H1 (cell line): ENCODE measurements around the gene DLL4. TPM values are rescaled to one million over a fixed set of nuclear protein-coding genes. Genes with fewer than 3 reads are reported as not detected.

Source experiments
- CTCF ChIA-PET: fragments of 300-600 bp; sonication (Branson Sonifier 250); formaldehyde crosslinking; loops from one replicate; lab custom pipeline; 2021; ENCODE audit not compliant: partially characterized antibody; lab: Charles Lee
- POLR2A ChIA-PET: fragments of 300-600 bp; sonication (Branson Sonifier 250); formaldehyde crosslinking; loops from one replicate; lab custom pipeline; 2021; ENCODE audit warnings: inconsistent platforms; ENCODE audit not compliant: partially characterized antibody; lab: Charles Lee
- DNase-seq, 2 experiments: peaks; one replicate each; pipeline versions ENCODE4 v3.0.0 to v3.0.0-alpha.2; 2010 to 2022; ENCODE audit warnings: low spot score in 2 of 2, low read depth in 1 of 2, mixed read lengths in 1 of 2
- FAIRE-seq: peaks from 2 replicates; lab custom pipeline; 2011; peaks lifted over from hg19 to GRCh38; lab: Jason Lieb, UNC
- H2AFZ ChIP-seq: 2 replicates; pipeline ENCODE4 v1.8.1; 2012; ENCODE audit warnings: low read length, inconsistent platforms
- H2AK5ac ChIP-seq: 2 replicates; pipeline ENCODE4 v1.6.1; 2013; ENCODE audit warnings: low read depth, low read length
- H2BK120ac ChIP-seq: replicated peaks from 2 replicates; pipeline ENCODE3; 2013; ENCODE audit warnings: low read depth, low read length, inconsistent platforms
- H2BK12ac ChIP-seq: 2 replicates; pipeline ENCODE4 v1.6.1; 2013; ENCODE audit warnings: low read depth, low read length
- H2BK15ac ChIP-seq: 2 replicates; pipeline ENCODE4 v1.6.1; 2013; ENCODE audit warnings: low read length
- H2BK20ac ChIP-seq: 2 replicates; pipeline ENCODE4 v1.6.1; 2013; ENCODE audit warnings: low read length
- H2BK5ac ChIP-seq: 2 replicates; pipeline ENCODE4 v1.6.1; 2013; ENCODE audit warnings: low read depth, low read length
- H3K14ac ChIP-seq: 2 replicates; pipeline ENCODE4 v1.6.1; 2013; ENCODE audit warnings: inconsistent platforms; ENCODE audit not compliant: insufficient read length
- H3K18ac ChIP-seq: 2 replicates; pipeline ENCODE4 v1.6.1; 2013; ENCODE audit warnings: low read length; ENCODE audit errors: extremely low read depth
- H3K23ac ChIP-seq: 2 replicates; pipeline ENCODE4 v1.6.1; 2013; ENCODE audit warnings: inconsistent platforms; ENCODE audit not compliant: insufficient read length
- H3K23me2 ChIP-seq: 2 replicates; pipeline ENCODE4 v1.6.1; 2013; ENCODE audit warnings: low read depth, low read length
- H3K27ac ChIP-seq: 2 replicates; pipeline ENCODE4 v1.6.1; 2011; ENCODE audit warnings: low read depth, low read length, inconsistent platforms
- H3K27me3 ChIP-seq, 4 experiments: replicated peaks in 1 of 4; 1 replicate in 1 of 4; 2 replicates in 3 of 4; pipeline versions ENCODE4 v1.6.1 to v1.8.1; 2011 to 2013; ENCODE audit warnings: low read length in 3 of 4, mild to moderate bottlenecking in 3 of 4, inconsistent platforms in 2 of 4, mixed read lengths in 2 of 4, moderate library complexity in 1 of 4; ENCODE audit not compliant: control insufficient read depth in 3 of 4, insufficient read depth in 3 of 4; ENCODE audit errors: extremely low read depth in 1 of 4
- H3K36me3 ChIP-seq, 4 experiments: 2 replicates each; pipeline versions ENCODE4 v1.6.1 to v1.8.1; 2011 to 2013; ENCODE audit warnings: mild to moderate bottlenecking in 4 of 4, low read length in 3 of 4, moderate library complexity in 2 of 4, control low read depth in 1 of 4, inconsistent platforms in 1 of 4; ENCODE audit not compliant: insufficient read depth in 4 of 4, control insufficient read depth in 2 of 4
- H3K4ac ChIP-seq: replicated peaks from 2 replicates; pipeline ENCODE3; 2013; ENCODE audit warnings: low read length, low read depth, mixed read lengths, inconsistent platforms; ENCODE audit not compliant: insufficient read length
- H3K4me1 ChIP-seq, 4 experiments: replicated peaks in 1 of 4; 1 replicate in 1 of 4; 2 replicates in 3 of 4; pipeline versions ENCODE4 v1.6.1 to v1.8.1; 2011 to 2013; ENCODE audit warnings: low read length in 3 of 4, inconsistent platforms in 2 of 4, mixed read lengths in 1 of 4; ENCODE audit not compliant: insufficient read depth in 4 of 4, control insufficient read depth in 3 of 4
- H3K4me2 ChIP-seq, 2 experiments: 2 replicates each; pipeline versions ENCODE4 v1.6.1 to v1.8.1; 2011 to 2013; ENCODE audit warnings: low read depth in 2 of 2, low read length in 2 of 2, control low read depth in 1 of 2, inconsistent platforms in 1 of 2, mild to moderate bottlenecking in 1 of 2; ENCODE audit not compliant: insufficient read depth in 1 of 2
- H3K4me3 ChIP-seq, 4 experiments: fragments of 200-600, 300-600 bp in 1 of 4; sonication (generic), shearing (Covaris generic), sonication (Bioruptor Twin) in 1 of 4; 2 replicates each; pipeline versions ENCODE4 v1.5.1 to v1.8.1; 2011 to 2016; ENCODE audit warnings: low read length in 4 of 4, low read depth in 3 of 4, control low read depth in 2 of 4, inconsistent platforms in 2 of 4, mild to moderate bottlenecking in 2 of 4, mixed read lengths in 1 of 4, moderate library complexity in 1 of 4; ENCODE audit not compliant: insufficient read depth in 2 of 4; ENCODE audit errors: extremely low read depth in 1 of 4
- H3K56ac ChIP-seq: replicated peaks from 2 replicates; pipeline ENCODE3; 2013; ENCODE audit warnings: low read depth, mild to moderate bottlenecking, mixed read lengths, low read length, inconsistent platforms; ENCODE audit not compliant: insufficient read length
- H3K79me1 ChIP-seq: 2 replicates; pipeline ENCODE4 v1.6.1; 2013; ENCODE audit warnings: low read depth, low read length, control low read depth
- H3K79me2 ChIP-seq, 2 experiments: 2 replicates each; pipeline versions ENCODE4 v1.6.1 to v1.8.1; 2012 to 2013; ENCODE audit warnings: low read length in 2 of 2, mild to moderate bottlenecking in 2 of 2, inconsistent platforms in 1 of 2; ENCODE audit not compliant: insufficient read depth in 2 of 2, control insufficient read depth in 1 of 2
- H3K9ac ChIP-seq, 4 experiments: replicated peaks in 1 of 4; 1 replicate in 1 of 4; 2 replicates in 3 of 4; pipeline versions ENCODE4 v1.6.1 to v1.8.1; 2011 to 2013; ENCODE audit warnings: low read depth in 3 of 4, low read length in 3 of 4, control low read depth in 2 of 4, mild to moderate bottlenecking in 2 of 4, moderate library complexity in 2 of 4, inconsistent platforms in 1 of 4; ENCODE audit errors: extremely low read depth in 1 of 4
- H3K9me3 ChIP-seq, 2 experiments: 2 replicates each; pipeline versions ENCODE4 v1.6.1 to v1.8.1; 2012 to 2013; ENCODE audit warnings: mild to moderate bottlenecking in 2 of 2, moderate library complexity in 2 of 2, control low read depth in 1 of 2, inconsistent platforms in 1 of 2, low read depth in 1 of 2, low read length in 1 of 2, mixed read lengths in 1 of 2; ENCODE audit not compliant: insufficient read depth in 2 of 2
- H4K20me1 ChIP-seq, 2 experiments: replicated peaks in 1 of 2; 2 replicates each; pipeline versions ENCODE3 to v1.8.1; 2011 to 2013; ENCODE audit warnings: inconsistent platforms in 2 of 2, low read length in 2 of 2, mild to moderate bottlenecking in 1 of 2; ENCODE audit not compliant: insufficient read depth in 2 of 2, control insufficient read depth in 1 of 2
- H4K5ac ChIP-seq: 2 replicates; pipeline ENCODE4 v1.6.1; 2013; ENCODE audit warnings: low read length, low read depth, mixed read lengths, inconsistent platforms; ENCODE audit not compliant: insufficient read length
- H4K8ac ChIP-seq: 2 replicates; pipeline ENCODE4 v1.8.0; 2013; ENCODE audit warnings: mild to moderate bottlenecking, moderate library complexity, low read length, inconsistent platforms; ENCODE audit not compliant: insufficient read depth; ENCODE audit errors: extremely low read depth
- H4K91ac ChIP-seq: replicated peaks from 2 replicates; pipeline ENCODE3; 2013; ENCODE audit warnings: low read length, mixed read lengths, inconsistent platforms; ENCODE audit not compliant: insufficient read length
- BACH1 ChIP-seq: IDR thresholded peaks from 2 replicates; pipeline ENCODE4 v1.6.1; 2012; ENCODE audit warnings: low read length, improper control_type of control experiment
- CEBPB ChIP-seq: IDR thresholded peaks from 2 replicates; pipeline ENCODE4 v1.6.1; 2012; ENCODE audit warnings: low read depth, low read length
- PHF8 ChIP-seq: fragments of 200-600 bp; sonication (generic); conservative IDR thresholded peaks from 2 replicates; pipeline ENCODE4 v1.7.1; 2012; ENCODE audit warnings: low read depth, mild to moderate bottlenecking, inconsistent platforms, low read length, moderate library complexity
- POLR2AphosphoS5 ChIP-seq: IDR thresholded peaks from 2 replicates; pipeline ENCODE4 v1.6.1; 2011; ENCODE audit warnings: low read depth, low read length
- RAD21 ChIP-seq, 2 experiments: IDR thresholded peaks in 1 of 2; conservative IDR thresholded peaks in 1 of 2; 2 replicates each; pipeline ENCODE4 v1.6.1; 2011; ENCODE audit warnings: low read depth in 2 of 2, low read length in 2 of 2, improper control_type of control experiment in 1 of 2, inconsistent platforms in 1 of 2, mild to moderate bottlenecking in 1 of 2, moderate library complexity in 1 of 2
- SAP30 ChIP-seq: fragments of 300-600 bp; sonication (generic); IDR thresholded peaks from 2 replicates; pipeline ENCODE4 v1.7.1; 2012; ENCODE audit warnings: low read length, moderate library complexity, mild to moderate bottlenecking, inconsistent platforms; ENCODE audit not compliant: insufficient read depth, insufficient replicate concordance
- SIN3A ChIP-seq, 2 experiments: IDR thresholded peaks in 1 of 2; conservative IDR thresholded peaks in 1 of 2; 2 replicates each; pipeline ENCODE4 v1.6.1; 2011 to 2012; ENCODE audit warnings: low read length in 2 of 2, improper control_type of control experiment in 1 of 2, low read depth in 1 of 2, mild to moderate bottlenecking in 1 of 2
- SP4 ChIP-seq: IDR thresholded peaks from 2 replicates; pipeline ENCODE4 v1.6.1; 2012; ENCODE audit warnings: low read length, inconsistent platforms
- TAF1 ChIP-seq: IDR thresholded peaks from 2 replicates; pipeline ENCODE4 v1.6.1; 2011; ENCODE audit warnings: mild to moderate bottlenecking, low read depth, low read length
- TCF12 ChIP-seq: IDR thresholded peaks from 2 replicates; pipeline ENCODE4 v1.6.1; 2011; ENCODE audit warnings: low read depth, mild to moderate bottlenecking, low read length
- TEAD4 ChIP-seq: IDR thresholded peaks from 2 replicates; pipeline ENCODE4 v1.6.1; 2012; ENCODE audit warnings: low read depth, low read length, inconsistent platforms, mixed read lengths
- WGBS, 2 experiments: shearing (Covaris generic) in 1 of 2; methylation state at CpG; one replicate each; pipeline versions ENCODE4 v1.1.6 to v1.1.7; 2013 to 2015; ENCODE audit warnings: low lambda C conversion rate in 2 of 2, mixed read lengths in 2 of 2, inconsistent platforms in 1 of 2, low coverage in 1 of 2, missing lambda C conversion rate in 1 of 2; ENCODE audit not compliant: insufficient replicate concordance in 2 of 2, insufficient coverage in 1 of 2, insufficient read length in 1 of 2; ENCODE audit errors: extremely low coverage in 1 of 2, missing lambda C conversion rate in 1 of 2; 5-methylcytosine and 5-hydroxymethylcytosine counted together
- polyA plus RNA-seq, 7 experiments: library from polyadenylated mRNA; depleted of rRNA in 3 of 7; stranded (reverse) in 5 of 7; unstranded in 2 of 7; fragments of >200 nt in 5 of 7; fragments of 200-250 nt in 2 of 7; gene quantifications; 1 replicate in 5 of 7; 2 replicates in 1 of 7; 4 replicates in 1 of 7; pipeline versions ENCODE4 v1.2.1 to v1.2.3, GENCODE V29; 2011 to 2013; ENCODE audit warnings: missing spikeins in 2 of 7, mixed read lengths in 2 of 7
- total RNA-seq: library from RNA; stranded (reverse); fragmentation: NEBNext Ultra II Directional; extraction: Animal tissue kit (Norgen Biotek cat#: 25700); gene quantifications from 2 replicates; pipeline ENCODE4 v1.2.1, GENCODE V29; 2021

DLL4 gene
- total and polyA plus RNA-seq, 2 of the 8 experiments (the other 6 are each of a cell fraction or from before 2014, with no cell fraction given): 0.23 to 0.60 TPM

DNA sequence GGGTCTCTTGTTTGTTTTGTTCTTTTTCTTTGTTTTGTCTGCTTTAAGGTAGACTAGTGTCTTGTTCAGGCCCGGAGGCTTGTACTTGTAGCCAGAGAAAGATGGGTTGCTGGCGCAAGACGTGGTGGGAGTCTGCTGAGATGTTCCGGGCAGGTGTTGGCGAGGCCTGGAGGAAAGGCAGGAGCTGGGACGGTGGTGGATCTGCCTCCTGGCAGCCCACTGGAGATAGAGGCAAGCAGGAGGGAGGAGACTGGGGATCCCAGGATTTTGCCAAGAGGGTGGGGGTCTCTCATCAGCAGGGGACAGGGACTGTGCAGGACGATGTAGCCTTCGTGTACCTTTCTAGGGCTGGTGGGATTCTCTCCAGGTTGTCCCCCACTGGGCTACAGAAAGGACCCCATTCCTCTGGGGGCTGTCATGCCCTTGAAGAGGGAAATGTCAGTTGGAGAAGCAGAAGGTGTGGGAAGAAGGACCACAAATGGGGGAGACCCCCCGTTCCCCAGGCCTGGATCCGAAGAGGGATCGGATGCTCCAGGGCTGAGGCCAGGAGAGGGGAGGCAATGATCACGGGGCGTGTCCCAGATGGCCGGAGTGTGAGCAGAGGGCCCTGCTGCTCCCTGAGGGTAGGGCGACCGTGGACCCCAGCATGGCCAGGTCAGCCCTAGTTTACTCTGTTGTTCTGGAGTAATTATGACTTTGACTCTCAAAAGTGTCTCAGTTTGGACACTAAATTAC lies 31.2 kb downstream of the DLL4 start:
- Histone ChIP-seq H3K14ac (no peak overlapping the region), H3K18ac (no peak overlapping the region), H3K23ac (no peak overlapping the region), H3K56ac (no peak overlapping the region), H3K79me1 (no peaks in the 10 kb centered on the region; the same call in 1 of the 2 replicates), H2AFZ (no peak overlapping the region), H4K8ac (no peak overlapping the region; the same call in 1 of the 2 replicates), H4K5ac (no peak overlapping the region), H3K27me3 (no peaks in the 10 kb centered on the region), H2AK5ac (no peak overlapping the region), H2BK20ac (no peak overlapping the region), H3K27ac (no peak overlapping the region), H2BK12ac (peak overlapping the region; percentile 71; the same call in 1 of the 2 replicates), H4K20me1 (peaks cover 0 to 9% of the 10 kb centered on the region in 2 experiments), H2BK120ac (no peak overlapping the region), H3K4me3 (no peak overlapping the region), H2BK5ac (peak overlapping the region; percentile 32; the same call in 1 of the 2 replicates), H3K79me2 (peaks cover 0 to 14% of the 10 kb centered on the region in 2 experiments; a peak in 1 of 4 replicates), H3K4me2 (0 out of 4 replicates have a peak overlapping the region, but pooled peaks of 1 of the 2 experiments have one; percentile 8), H3K4ac (no peak overlapping the region), H3K9ac (no peak overlapping the region), H3K36me3 (peaks cover 5 to 20% (median 8%) of the 10 kb centered on the region in 4 experiments), H3K9me3 (no peaks in the 10 kb centered on the region), H3K4me1 (peaks cover 0 to under 1% (median under 1%) of the 10 kb centered on the region in 4 experiments; a peak in 5 of 7 replicates), H3K23me2 (no peaks in the 10 kb centered on the region), H4K91ac (no peak overlapping the region), H2BK15ac (peak overlapping the region; percentile 63; the same call in 1 of the 2 replicates)
- POLR2A ChIA-PET: interaction anchor here (1.1 to 28.7 kb wide), 7 partner anchors 8 to 92 kb away, joined by 3 to 1505 read pairs (median 27); partner anchors contain the start of genes CHAC1 and DLL4
- FAIRE-seq (no peak), DNase-seq (no peak)
- WGBS, 2 experiments: 91% methylated on average over 16 of the region's 16 CpGs; no CpG with 5 or more reads in 1 of the 2 experiments
- CTCF ChIA-PET: interaction anchor here (1.0 to 5.7 kb wide), 5 partner anchors 18 to 113 kb away, joined by 3 to 52 read pairs (median 4); no protein-coding TSS in a partner anchor
- no peak for TF ChIP-seq TCF12
- no peak for TF ChIP-seq SIN3A (conservative IDR thresholded peaks at IDR 0.05 in 1 of 2, IDR thresholded peaks at IDR 0.05 in 1 of 2; ENCODE audit: low read depth in 1 of 2, low read length in 2 of 2)
- TF ChIP-seq CEBPB: no peak
- TF ChIP-seq SP4: no peak
- no peak for TF ChIP-seq TEAD4
- no peak for TF ChIP-seq POLR2AphosphoS5
- no peak for TF ChIP-seq SAP30
- no peak for TF ChIP-seq TAF1
- no peak for TF ChIP-seq RAD21 (IDR thresholded peaks at IDR 0.05 in 1 of 2, conservative IDR thresholded peaks at IDR 0.05 in 1 of 2; ENCODE audit: low read depth in 2 of 2, low read length in 2 of 2)
- no peak for TF ChIP-seq PHF8
- no peak for TF ChIP-seq BACH1
